GM13977 (cell line): ENCODE results near the gene CLK1.

Source experiments
- DNase-seq: peaks from one replicate; pipeline ENCODE4 v3.0.0; 2012; ENCODE audit warnings: low spot score
- in situ Hi-C: fragments of 300-500 bp; cut with MboI; formaldehyde crosslinking; loops from one replicate; pipeline ENCODE4 v1.12.0; 2022; ENCODE audit warnings: low sequenced_read_pairs, low pct_unique_long_range_greater_than_20kb, mixed read lengths, inconsistent platforms; ENCODE audit not compliant: unreplicated experiment
- TF ChIP-seq, protein P1 (sequence below): IDR thresholded peaks from 2 replicates; pipeline ENCODE4 v1.5.1; 2012; ENCODE audit warnings: mild to moderate bottlenecking, control low read depth; ENCODE audit not compliant: insufficient read depth; ENCODE audit errors: extremely low read depth, missing control alignments

The CLK1 gene

DNA sequence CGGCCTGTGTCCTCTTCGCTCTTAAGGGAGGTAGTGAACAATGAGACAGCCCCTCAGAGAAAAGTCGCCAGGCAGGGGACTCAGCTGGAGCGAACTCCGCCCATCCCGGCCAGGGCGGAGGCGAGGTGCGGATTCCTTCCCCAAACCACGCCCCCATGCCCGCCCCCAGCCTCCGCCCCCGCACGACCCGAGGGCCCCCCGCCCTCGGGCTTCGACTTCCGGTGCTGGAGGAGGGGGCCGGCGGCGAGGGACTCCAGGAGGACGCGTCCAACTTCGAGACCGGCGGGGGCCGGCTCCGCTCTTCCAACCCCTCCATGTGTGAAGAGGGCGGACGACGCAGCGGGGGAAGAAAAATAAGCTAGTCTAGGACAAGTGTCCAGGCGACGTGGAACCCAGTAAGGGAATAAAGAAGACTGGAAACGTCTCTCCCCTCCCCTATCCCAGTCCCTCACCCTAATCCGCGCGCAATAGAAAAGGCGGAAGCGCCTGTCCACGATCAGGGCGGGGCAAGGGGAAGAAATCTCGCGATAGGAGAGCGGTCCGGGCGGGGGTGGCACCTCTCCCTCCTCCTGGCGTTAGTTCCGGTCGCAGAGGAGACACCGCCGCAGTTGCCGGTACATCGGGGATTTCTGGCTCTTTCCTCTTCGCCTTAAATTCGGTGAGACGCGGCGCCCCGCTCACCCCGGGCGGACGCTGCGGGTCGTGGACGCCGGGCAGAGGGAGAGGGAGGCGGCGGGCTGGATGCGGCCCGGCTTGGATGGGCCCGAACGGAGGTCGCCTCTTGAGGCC lies 52.9 kb downstream of the CLK1 start, which contains the start of gene BZW1:
Gene BZW1, plus strand, starts transcription at position 578 of the 789 bp plus-strand sequence. CDS start 1,308 bp downstream, outside the sequence.
- in situ Hi-C loops: no loop called here
- DNase-seq: peak; percentile 96
- TF ChIP-seq, protein P1, sequence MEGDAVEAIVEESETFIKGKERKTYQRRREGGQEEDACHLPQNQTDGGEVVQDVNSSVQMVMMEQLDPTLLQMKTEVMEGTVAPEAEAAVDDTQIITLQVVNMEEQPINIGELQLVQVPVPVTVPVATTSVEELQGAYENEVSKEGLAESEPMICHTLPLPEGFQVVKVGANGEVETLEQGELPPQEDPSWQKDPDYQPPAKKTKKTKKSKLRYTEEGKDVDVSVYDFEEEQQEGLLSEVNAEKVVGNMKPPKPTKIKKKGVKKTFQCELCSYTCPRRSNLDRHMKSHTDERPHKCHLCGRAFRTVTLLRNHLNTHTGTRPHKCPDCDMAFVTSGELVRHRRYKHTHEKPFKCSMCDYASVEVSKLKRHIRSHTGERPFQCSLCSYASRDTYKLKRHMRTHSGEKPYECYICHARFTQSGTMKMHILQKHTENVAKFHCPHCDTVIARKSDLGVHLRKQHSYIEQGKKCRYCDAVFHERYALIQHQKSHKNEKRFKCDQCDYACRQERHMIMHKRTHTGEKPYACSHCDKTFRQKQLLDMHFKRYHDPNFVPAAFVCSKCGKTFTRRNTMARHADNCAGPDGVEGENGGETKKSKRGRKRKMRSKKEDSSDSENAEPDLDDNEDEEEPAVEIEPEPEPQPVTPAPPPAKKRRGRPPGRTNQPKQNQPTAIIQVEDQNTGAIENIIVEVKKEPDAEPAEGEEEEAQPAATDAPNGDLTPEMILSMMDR: no peak

DNA sequence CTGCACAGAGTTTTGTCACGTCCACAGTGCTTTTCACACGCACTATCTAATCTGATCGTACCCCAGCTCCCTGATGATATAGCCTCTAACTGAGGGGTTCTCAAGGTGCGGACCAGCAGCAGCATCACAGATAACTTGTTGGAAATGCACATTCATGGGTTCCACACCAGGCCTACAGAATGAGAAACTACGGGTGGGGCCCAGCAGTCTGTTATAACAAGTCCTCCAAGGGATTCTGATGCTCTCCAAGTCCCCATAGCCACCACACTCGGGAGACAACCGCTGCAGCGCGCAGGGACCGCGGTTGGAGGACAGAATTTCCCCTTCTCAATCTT lies 53.5 kb downstream of the CLK1 start:
- DNase-seq: no peak
- in situ Hi-C loops: no loop called here
- TF ChIP-seq, protein P1: no peak

DNA sequence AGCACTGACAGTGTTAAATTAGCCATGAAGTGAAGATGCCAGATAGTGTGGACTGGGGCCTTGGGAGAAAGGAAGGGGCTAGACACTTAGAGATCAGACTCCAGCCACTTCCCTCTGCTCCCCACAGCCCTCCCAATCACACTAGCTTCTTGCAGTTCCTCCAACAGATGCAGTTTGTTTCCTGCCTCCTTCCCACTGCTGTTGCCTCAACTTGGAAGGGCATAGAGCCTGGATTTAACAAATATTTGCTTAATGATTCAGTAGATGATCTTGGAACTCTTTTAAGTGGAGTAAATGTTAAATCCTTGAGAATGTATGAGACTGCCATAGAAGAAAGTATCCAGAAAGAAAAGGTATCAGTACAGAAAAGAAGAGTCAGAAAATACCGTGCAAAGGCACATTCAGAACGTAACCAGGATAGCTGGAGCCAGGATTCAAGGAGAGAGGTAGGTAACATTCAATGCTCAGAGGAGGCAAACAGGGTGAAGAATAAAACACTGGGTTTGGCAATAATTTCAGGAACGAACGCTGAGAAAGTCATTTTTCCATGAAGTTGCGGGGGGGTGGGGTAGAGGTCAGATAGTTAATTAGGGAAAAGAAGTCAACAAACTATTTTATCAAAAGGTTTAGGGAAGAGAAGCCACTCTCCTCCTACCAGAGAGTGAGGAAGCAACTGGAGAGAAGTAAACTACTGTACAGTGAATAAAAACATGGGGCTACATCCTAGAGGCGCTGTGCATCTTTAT lies 54.0 kb downstream of the CLK1 start:
- TF ChIP-seq, protein P1: no peak
- no peak for DNase-seq
- in situ Hi-C loops: no loop called here

DNA sequence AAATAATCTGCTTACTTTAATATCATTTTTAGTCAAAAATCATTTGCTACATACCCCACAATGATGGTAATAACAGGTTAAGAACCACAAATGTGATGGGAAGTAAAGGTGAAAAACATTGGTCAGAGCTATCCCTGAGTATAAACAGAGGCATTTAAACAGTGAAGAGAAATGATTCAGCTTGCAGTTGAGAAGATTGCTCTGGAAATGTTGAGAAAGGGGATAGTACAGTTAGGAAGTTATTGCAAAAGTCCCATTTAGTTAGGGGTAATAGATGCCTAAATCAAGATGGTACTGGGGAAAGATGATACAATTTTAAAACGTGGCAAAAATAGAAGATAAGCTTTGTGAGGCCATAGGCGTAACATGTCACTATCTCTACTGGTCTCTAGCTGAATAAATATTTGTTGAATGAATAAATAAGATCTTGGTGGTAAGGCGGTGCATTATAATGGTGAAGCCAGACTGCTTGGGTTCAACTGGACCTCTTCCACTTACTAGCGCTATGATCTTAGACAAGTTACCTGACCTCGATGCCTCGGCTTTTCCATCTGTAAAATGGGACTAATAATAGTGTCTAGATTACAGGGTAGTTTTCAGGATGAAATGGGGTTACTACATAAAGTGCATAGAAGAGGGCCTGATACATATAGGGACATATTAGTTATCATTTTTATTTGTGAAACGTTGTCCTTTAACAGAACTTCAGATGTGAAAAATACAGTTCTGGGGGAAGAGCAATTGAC lies 54.8 kb downstream of the CLK1 start:
- in situ Hi-C loops: no loop called here
- TF ChIP-seq, protein P1: no peak
- no peak for DNase-seq
